Measurements from ENCODE around the gene SH3BP2. TPM values are rescaled to one million over a fixed set of nuclear protein-coding genes. Genes with fewer than 3 reads are reported as not detected.

SH3BP2 gene
- total RNA-seq, 1 donor from 2014 or later: 39.1 TPM

DNA sequence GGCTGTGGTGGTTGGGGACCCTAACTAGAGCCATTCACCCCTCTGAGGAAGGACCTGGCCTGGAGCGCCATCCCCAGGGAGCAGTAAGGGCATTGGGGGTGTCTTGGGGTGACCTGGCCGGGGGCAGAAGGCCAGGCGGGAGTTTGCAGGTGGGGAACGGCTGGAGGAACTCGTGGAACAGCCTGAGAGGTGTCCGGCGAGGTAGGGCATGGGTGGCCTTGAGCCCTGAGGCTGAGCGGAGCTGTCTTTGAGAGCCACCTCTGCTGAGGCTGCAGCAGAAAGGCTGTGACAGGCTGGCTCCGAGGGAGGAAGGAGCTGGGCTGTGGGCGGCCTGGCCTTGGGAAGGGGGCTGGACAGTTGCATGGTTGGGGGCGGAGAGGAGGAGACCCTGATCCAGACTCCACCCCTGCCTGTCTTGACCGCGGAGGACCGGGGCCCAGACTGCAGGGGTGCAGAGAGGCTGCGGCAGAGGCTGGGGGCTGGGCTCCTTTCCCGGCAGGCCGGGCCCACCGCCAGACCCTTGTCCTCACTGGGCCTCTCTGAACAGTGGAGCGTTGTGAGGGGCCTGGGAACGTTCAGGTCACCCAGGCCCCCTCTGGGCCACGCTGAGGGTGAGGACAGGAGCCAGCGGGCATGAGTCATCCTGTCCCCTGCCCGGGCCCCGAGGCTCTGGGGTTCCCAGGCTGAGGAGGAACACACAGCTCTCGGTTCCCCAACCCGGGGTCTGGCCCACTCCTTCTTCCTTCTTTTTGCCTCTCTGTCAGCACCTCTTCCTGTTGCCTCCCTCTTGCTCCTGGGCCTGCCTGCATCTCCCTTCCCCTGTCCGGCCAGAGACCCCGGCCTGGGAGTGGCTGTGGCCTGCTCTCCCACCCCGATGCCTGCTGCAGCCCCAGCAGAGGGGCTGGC is 8.1 kb downstream of the SH3BP2 start:
- H3K27ac Mint-ChIP-seq (ENCODE audit: unreplicated experiment): peak overlapping the region; percentile 96
- TF ChIP-seq, protein P1, sequence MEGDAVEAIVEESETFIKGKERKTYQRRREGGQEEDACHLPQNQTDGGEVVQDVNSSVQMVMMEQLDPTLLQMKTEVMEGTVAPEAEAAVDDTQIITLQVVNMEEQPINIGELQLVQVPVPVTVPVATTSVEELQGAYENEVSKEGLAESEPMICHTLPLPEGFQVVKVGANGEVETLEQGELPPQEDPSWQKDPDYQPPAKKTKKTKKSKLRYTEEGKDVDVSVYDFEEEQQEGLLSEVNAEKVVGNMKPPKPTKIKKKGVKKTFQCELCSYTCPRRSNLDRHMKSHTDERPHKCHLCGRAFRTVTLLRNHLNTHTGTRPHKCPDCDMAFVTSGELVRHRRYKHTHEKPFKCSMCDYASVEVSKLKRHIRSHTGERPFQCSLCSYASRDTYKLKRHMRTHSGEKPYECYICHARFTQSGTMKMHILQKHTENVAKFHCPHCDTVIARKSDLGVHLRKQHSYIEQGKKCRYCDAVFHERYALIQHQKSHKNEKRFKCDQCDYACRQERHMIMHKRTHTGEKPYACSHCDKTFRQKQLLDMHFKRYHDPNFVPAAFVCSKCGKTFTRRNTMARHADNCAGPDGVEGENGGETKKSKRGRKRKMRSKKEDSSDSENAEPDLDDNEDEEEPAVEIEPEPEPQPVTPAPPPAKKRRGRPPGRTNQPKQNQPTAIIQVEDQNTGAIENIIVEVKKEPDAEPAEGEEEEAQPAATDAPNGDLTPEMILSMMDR (conservative IDR thresholded peaks at IDR 0.05): no peak
- peak; percentile 52 for DNase-seq (ENCODE audit: low read depth, low spot score)
- H3K27me3 Mint-ChIP-seq (ENCODE audit: low read depth): no peaks in the 10 kb centered on the region
- peaks cover 13% of the 10 kb centered on the region for H3K4me1 Mint-ChIP-seq
- no peaks in the 10 kb centered on the region for H3K36me3 Mint-ChIP-seq (ENCODE audit: low read depth)
- H3K4me3 Mint-ChIP-seq: peak overlapping the region; percentile 54
- H3K9me3 Mint-ChIP-seq: no peaks in the 10 kb centered on the region

DNA sequence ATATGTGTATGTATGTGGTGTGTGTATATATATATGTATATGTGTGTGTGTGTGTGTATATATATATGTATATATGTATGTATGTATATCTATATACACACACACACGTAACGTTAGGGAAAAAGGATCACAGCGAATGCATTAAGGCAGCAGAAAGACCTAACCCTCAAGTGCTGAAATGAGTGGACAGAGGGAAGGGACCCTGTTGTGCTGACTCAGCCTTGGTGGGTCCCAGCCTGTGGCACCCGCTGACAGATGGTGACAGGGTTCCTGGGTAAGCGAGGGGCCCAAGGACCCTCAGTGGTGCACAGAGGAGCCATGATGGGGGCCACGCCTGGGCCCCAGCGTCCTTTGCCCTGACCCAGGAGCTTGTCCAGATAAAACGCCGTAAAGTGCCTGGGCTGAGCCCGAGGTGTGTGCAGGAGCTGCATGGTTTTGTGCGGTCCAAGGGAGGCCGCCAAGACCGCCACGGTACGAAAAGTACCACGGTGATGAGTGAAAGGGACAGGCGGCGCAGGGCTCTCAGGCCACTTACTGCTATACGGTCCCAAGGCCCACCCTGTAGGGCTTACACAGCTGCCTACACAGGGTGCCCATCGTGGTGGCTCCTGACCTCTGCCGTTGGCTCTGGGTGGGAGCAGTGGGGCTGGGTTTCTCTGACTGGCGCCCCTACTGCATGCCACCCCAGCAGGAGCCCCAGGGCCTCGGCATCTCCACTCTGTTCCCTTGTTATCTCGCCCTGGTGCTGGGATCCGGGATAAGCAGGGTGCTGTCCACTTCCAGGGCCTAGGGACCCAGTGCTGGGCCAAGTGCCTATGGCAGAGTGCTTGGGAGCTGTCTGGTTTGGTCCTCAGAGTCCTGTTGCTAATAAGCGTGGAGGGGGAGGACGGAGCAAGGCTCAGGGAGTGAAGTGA is 10.0 kb downstream of the SH3BP2 start:
- no peak overlapping the region for H3K4me3 Mint-ChIP-seq
- TF ChIP-seq, protein P1 (conservative IDR thresholded peaks at IDR 0.05): no peak
- no peak for DNase-seq (ENCODE audit: low read depth, low spot score)
- no peaks in the 10 kb centered on the region for H3K36me3 Mint-ChIP-seq (ENCODE audit: low read depth)
- no peaks in the 10 kb centered on the region for H3K27me3 Mint-ChIP-seq (ENCODE audit: low read depth)
- peaks cover 21% of the 10 kb centered on the region for H3K4me1 Mint-ChIP-seq
- no peaks in the 10 kb centered on the region for H3K9me3 Mint-ChIP-seq
- H3K27ac Mint-ChIP-seq (ENCODE audit: unreplicated experiment): no peak overlapping the region

DNA sequence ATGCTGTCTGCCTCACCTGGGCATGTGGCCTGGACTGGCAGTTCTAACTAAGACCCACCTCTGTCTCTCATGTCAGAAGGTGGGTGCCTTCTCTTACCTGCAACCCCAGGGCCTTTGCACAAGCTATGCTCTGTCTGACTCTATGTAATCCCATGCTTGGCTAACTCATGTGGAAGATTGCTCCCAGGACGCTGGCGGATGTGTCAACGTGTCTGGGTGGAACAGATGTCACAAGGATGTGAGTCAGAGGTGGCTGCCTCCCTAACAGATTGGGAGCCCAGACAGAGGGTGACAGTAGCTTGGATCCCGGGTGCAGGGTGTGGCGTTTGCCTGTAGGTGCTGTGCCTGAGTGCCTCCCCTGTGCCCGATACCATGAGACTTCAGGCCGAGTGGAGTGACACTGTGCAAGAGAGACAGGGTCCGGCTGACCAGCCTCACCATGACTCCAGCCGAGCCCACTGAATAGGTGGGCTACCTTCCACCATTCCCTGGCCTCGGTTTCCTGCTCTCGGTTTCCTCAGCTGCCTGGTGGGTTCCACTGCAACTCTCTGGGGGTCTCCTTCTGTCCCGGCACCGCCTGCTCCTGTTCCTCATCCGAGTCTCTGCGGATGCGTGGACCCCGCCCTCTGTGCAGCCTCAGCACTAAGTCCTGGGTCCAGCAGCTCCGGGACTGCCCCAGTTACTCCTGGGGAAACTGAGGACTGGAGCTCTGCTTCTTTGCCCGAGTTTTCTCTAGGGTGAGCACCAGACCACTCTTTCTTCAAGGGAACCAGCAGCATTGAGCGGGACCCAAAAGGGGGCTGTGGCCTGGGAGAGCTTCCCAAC is 11.0 kb downstream of the SH3BP2 start:
- TF ChIP-seq, protein P1 (conservative IDR thresholded peaks at IDR 0.05): no peak
- no peaks in the 10 kb centered on the region for H3K27me3 Mint-ChIP-seq (ENCODE audit: low read depth)
- peak overlapping the region; percentile 27 for H3K27ac Mint-ChIP-seq (ENCODE audit: unreplicated experiment)
- no peaks in the 10 kb centered on the region for H3K9me3 Mint-ChIP-seq
- DNase-seq (ENCODE audit: low read depth, low spot score): no peak
- H3K36me3 Mint-ChIP-seq (ENCODE audit: low read depth): no peaks in the 10 kb centered on the region
- H3K4me3 Mint-ChIP-seq: no peak overlapping the region
- H3K4me1 Mint-ChIP-seq: peaks cover 21% of the 10 kb centered on the region

DNA sequence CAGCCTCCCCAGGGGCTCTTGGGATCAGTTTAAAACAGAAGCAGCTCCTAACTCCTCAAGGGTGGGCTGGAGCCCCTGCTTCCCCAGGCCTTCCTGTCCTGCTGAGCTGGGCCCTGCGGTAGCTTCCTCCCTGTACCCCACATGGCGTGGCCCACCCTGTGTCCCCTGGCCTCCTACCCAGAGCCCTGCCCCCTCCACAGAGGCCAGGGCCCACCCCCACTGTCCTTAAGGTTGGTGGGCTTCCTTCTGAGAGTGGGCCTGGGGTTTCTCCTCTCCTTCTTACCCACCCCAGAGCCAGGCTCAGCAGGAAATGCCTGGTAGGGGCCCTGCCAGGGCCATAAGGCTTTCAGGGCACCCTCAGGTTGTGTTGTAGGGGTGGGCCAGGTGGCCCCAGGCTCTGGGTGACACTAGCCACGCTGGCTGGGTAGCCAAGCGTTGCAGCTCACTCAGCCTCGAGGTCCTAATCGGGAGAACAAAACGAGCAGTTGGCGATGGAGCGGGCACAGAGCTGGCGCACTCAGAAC is 11.6 kb downstream of the SH3BP2 start:
- Mint-ChIP-seq H3K9me3 (no peaks in the 10 kb centered on the region), H3K36me3 (ENCODE audit: low read depth) (no peaks in the 10 kb centered on the region), H3K27me3 (ENCODE audit: low read depth) (no peaks in the 10 kb centered on the region), H3K27ac (ENCODE audit: unreplicated experiment) (no peak overlapping the region), H3K4me3 (no peak overlapping the region), H3K4me1 (peaks cover 21% of the 10 kb centered on the region)
- TF ChIP-seq, protein P1 (conservative IDR thresholded peaks at IDR 0.05): no peak
- DNase-seq (ENCODE audit: low read depth, low spot score): no peak
